Stimulated activated CD4-positive, alpha-beta T cell treated with anti-CD3 and anti-CD28 coated beads, Interleukin-15, amount 100 ng/mL, for 1 hour (primary cell): ENCODE results near the gene OR4D2.

Experiments
- DNase-seq, 2 donors: peaks; one replicate each; pipeline ENCODE4 v3.0.0-alpha.2; 2020; ENCODE audit warnings: low read depth in 1 of 2, low spot score in 1 of 2

The OR4D2 gene

GRCh38 chr17:58207451-58207850 is 40.7 kb downstream of the OR4D2 start:
- DNase-seq = no peak

GRCh38 chr17:58208344-58208743 is 41.6 kb downstream of the OR4D2 start:
- DNase-seq = no peak

GRCh38 chr17:58210922-58211321 is 44.1 kb downstream of the OR4D2 start:
- DNase-seq = no peak

GRCh38 chr17:58215685-58216084 is 48.9 kb downstream of the OR4D2 start:
- no peak for DNase-seq

- no peak for DNase-seq
These were observed 51.0 kb downstream of the OR4D2 start for GRCh38 chr17:58217766-58218165.

- DNase-seq = peak; percentile 92 to 93
These were observed 52.4 kb downstream of the OR4D2 start, which contains the start of gene MKS1 for GRCh38 chr17:58219007-58219788. Gene MKS1 (minus strand): TSS chr17:58219255. CDS start chr17:58219230, 25 bp downstream.

- DNase-seq = no peak
These were observed 53.0 kb downstream of the OR4D2 start for GRCh38 chr17:58219789-58220183.
